GM12878 (cell line): ENCODE data around the gene TEC. TPM values are rescaled to one million over a fixed set of nuclear protein-coding genes. Genes with fewer than 3 reads are reported as not detected.

ENCODE experiments used
- ATAC-seq: fragments of 200-7000 bp; cut with Tn5 transposase; 3 replicates; pipeline ENCODE4 v1.9.1; 2020; ENCODE audit warnings: mild to moderate bottlenecking, moderate library complexity
- BruUV-seq: library from RNA; stranded (reverse); fragments of 400-500 nt; replicated peaks from 2 replicates; lab custom pipeline; 2021; lab: Mats Ljungman, UMichigan
- CTCF ChIA-PET: fragments of 300-600 bp; sonication (Branson Sonifier 250); formaldehyde crosslinking; extraction: SDS; loops from one replicate; lab custom pipeline; 2021; ENCODE audit warnings: inconsistent platforms; lab: Yijun Ruan, JAX
- POLR2A ChIA-PET: fragments of 350-600 bp; formaldehyde crosslinking; extraction: SDS; loops from one replicate; lab custom pipeline; 2021; ENCODE audit warnings: inconsistent platforms; lab: Charles Lee
- RAD21 ChIA-PET: fragments of 300-600 bp; sonication (Branson Sonifier 250); formaldehyde crosslinking; loops from one replicate; lab custom pipeline; 2023; ENCODE audit warnings: antibody characterized with exemption; ENCODE audit not compliant: unreplicated experiment; lab: Charles Lee
- SMC1A ChIA-PET: fragments of 300-600 bp; sonication (Branson Sonifier 250); formaldehyde crosslinking; loops from one replicate; lab custom pipeline; 2023; ENCODE audit not compliant: unreplicated experiment, uncharacterized antibody; lab: Charles Lee
- DNase-seq: peaks from one replicate; pipeline ENCODE4 v3.0.0-alpha.2; 2011; ENCODE audit warnings: low read depth, low spot score
- FAIRE-seq: peaks from 3 replicates; lab custom pipeline; 2011; peaks lifted over from hg19 to GRCh38; lab: Jason Lieb, UNC
- H2AFZ ChIP-seq: 2 replicates; pipeline ENCODE4 v1.6.0; 2011; ENCODE audit warnings: low read depth, low read length, control low read depth; ENCODE audit not compliant: control insufficient read depth
- H3K27ac ChIP-seq: 2 replicates; pipeline ENCODE4 v1.5.1; 2011; ENCODE audit warnings: control low read depth; ENCODE audit not compliant: control insufficient read depth, insufficient read depth
- H3K27me3 ChIP-seq, 2 experiments: replicated peaks in 1 of 2; 2 replicates each; pipeline versions ENCODE4 v1.6.0 to v1.6.1; 2011; ENCODE audit warnings: low read length in 1 of 2; ENCODE audit not compliant: control insufficient read depth in 2 of 2, insufficient read depth in 2 of 2
- H3K36me3 ChIP-seq, 2 experiments: 2 replicates each; pipeline ENCODE4 v1.5.1; 2011; ENCODE audit warnings: low read length in 1 of 2; ENCODE audit not compliant: control insufficient read depth in 2 of 2, insufficient read depth in 2 of 2
- H3K4me1 ChIP-seq: 2 replicates; pipeline ENCODE4 v1.6.1; 2011; ENCODE audit warnings: mild to moderate bottlenecking, low read length, moderate library complexity, mixed read lengths; ENCODE audit not compliant: control insufficient read depth, insufficient read depth
- H3K4me2 ChIP-seq: 2 replicates; pipeline ENCODE4 v1.6.0; 2011; ENCODE audit warnings: control low read depth; ENCODE audit not compliant: control insufficient read depth, insufficient read depth
- H3K4me3 ChIP-seq: fragments of 200-600 bp; sonication (generic); 2 replicates; pipeline ENCODE4 v1.5.1; 2016
- H3K79me2 ChIP-seq: 2 replicates; pipeline ENCODE4 v1.6.0; 2011; ENCODE audit warnings: low read length; ENCODE audit not compliant: control insufficient read depth, insufficient read depth
- H3K9ac ChIP-seq: 2 replicates; pipeline ENCODE4 v1.8.0; 2011; ENCODE audit warnings: low read length, control low read depth, mixed read lengths; ENCODE audit not compliant: control insufficient read depth, insufficient read depth
- H3K9me3 ChIP-seq: replicated peaks from 3 replicates; pipeline ENCODE4 v1.5.1; 2011; ENCODE audit warnings: mild to moderate bottlenecking, low read length; ENCODE audit not compliant: control insufficient read depth, insufficient read depth
- H4K20me1 ChIP-seq: 2 replicates; pipeline ENCODE4 v1.6.0; 2011; ENCODE audit not compliant: control insufficient read depth, insufficient read depth
- BMI1 ChIP-seq: fragments of 450-650 bp; IDR thresholded peaks from 2 replicates; pipeline ENCODE4 v1.6.1; 2016; ENCODE audit warnings: mild to moderate bottlenecking, moderate library complexity, borderline replicate concordance
- CEBPZ ChIP-seq: fragments of 150-350 bp; IDR thresholded peaks from 2 replicates; pipeline ENCODE4 v1.6.1; 2016; ENCODE audit warnings: low read depth, low read length
- HDAC2 ChIP-seq: fragments of 200-600 bp; sonication (generic); IDR thresholded peaks from 2 replicates; pipeline ENCODE4 v1.6.1; 2017
- HDAC6 ChIP-seq: fragments of 200-600 bp; sonication (generic); IDR thresholded peaks from one replicate; pipeline ENCODE4 v1.8.0; 2017; ENCODE audit warnings: antibody characterized with exemption; ENCODE audit not compliant: unreplicated experiment
- MYC ChIP-seq: IDR thresholded peaks from 2 replicates; pipeline ENCODE4 v1.6.1; 2011; ENCODE audit warnings: mild to moderate bottlenecking, low read length, moderate library complexity, inconsistent platforms; ENCODE audit not compliant: insufficient read depth, insufficient replicate concordance, insufficient read length, severe bottlenecking
- RB1 ChIP-seq: fragments of 450-650 bp; formaldehyde crosslinking; IDR thresholded peaks from 2 replicates; pipeline ENCODE4 v1.6.1; 2017; ENCODE audit warnings: mild to moderate bottlenecking, borderline replicate concordance
- RCOR1 ChIP-seq: conservative IDR thresholded peaks from 2 replicates; pipeline ENCODE4 v1.6.1; 2012; ENCODE audit warnings: low read depth, low read length, improper control_type of control experiment
- SKIL ChIP-seq: fragments of 450-650 bp; IDR thresholded peaks from 2 replicates; pipeline ENCODE4 v1.6.1; 2017; ENCODE audit warnings: mild to moderate bottlenecking, low read depth, inconsistent platforms; ENCODE audit not compliant: poor library complexity, severe bottlenecking
- SMAD1 ChIP-seq: fragments of 450-650 bp; IDR thresholded peaks from 2 replicates; pipeline ENCODE4 v1.6.1; 2018; ENCODE audit warnings: mild to moderate bottlenecking, low read depth; ENCODE audit not compliant: partially characterized antibody
- SREBF1 ChIP-seq: IDR thresholded peaks from 2 replicates; pipeline ENCODE4 v1.6.1; 2012; ENCODE audit warnings: mild to moderate bottlenecking, low read length
- SRF ChIP-seq, 2 experiments: IDR thresholded peaks; 2 replicates each; pipeline ENCODE4 v1.6.1; 2011; ENCODE audit warnings: low read depth in 2 of 2, low read length in 2 of 2, mild to moderate bottlenecking in 1 of 2, moderate library complexity in 1 of 2
- WGBS: methylation state at CpG from one replicate; pipeline ENCODE4 v1.1.6; 2016; ENCODE audit warnings: low lambda C conversion rate; ENCODE audit not compliant: insufficient replicate concordance, insufficient coverage; ENCODE audit errors: missing lambda C conversion rate; 5-methylcytosine and 5-hydroxymethylcytosine counted together
- in situ Hi-C: fragments of 300-500 bp; cut with MboI; formaldehyde crosslinking; loops from 9 replicates; pipeline ENCODE4 v1.14.3; 2018; ENCODE audit warnings: mixed read lengths
- intact Hi-C: fragments of 100-400 bp; cut with micrococcal nuclease; formaldehyde crosslinking; loops from one replicate; pipeline ENCODE4 v1.14.2; 2022; ENCODE audit not compliant: unreplicated experiment
- polyA plus RNA-seq, 11 experiments: library from polyadenylated mRNA; depleted of rRNA in 4 of 11; unstranded in 6 of 11; stranded (reverse) in 5 of 11; fragments of >200 nt; fragmentation: Nextera tagmentation in 4 of 11; fragmentation: Illumina TruSeq in 1 of 11; extraction: Ambion mirVana in 4 of 11; extraction: Trizol in 1 of 11; gene quantifications; 1 replicate in 1 of 11; 2 replicates in 10 of 11; pipeline versions ENCODE4 v1.2.1 to v1.2.3, GENCODE V29; 2011 to 2016; ENCODE audit warnings: inconsistent platforms in 2 of 11, missing spikeins in 2 of 11, low read depth in 1 of 11
- total RNA-seq, 4 experiments: library from RNA; depleted of rRNA in 3 of 4; stranded (reverse); fragments of >200 nt in 3 of 4; fragmentation: Illumina TruSeq in 1 of 4; extraction: Trizol in 1 of 4; gene quantifications; 2 replicates each; pipeline versions ENCODE4 v1.2.1 to v1.2.3, GENCODE V29; 2013 to 2021

TEC gene
- total and polyA plus RNA-seq, 10 of the 15 experiments (the other 5 are each of a cell fraction or from before 2014, with no cell fraction given), result 7.4 to 27.2 (median 17.1) TPM

- in situ Hi-C loops, result no loop called here
- BruUV-seq, result no TSS peak
- H3K36me3 ChIP-seq, result peaks cover 12 to 34% of the 10 kb centered on the region in 2 experiments
- H3K9me3 ChIP-seq, result peaks cover 6% of the 10 kb centered on the region; the same call in 2 of the 3 replicates
- no peaks in the 10 kb centered on the region for H4K20me1 ChIP-seq
- H3K79me2 ChIP-seq, result peaks cover 9% of the 10 kb centered on the region
- H3K4me1 ChIP-seq, result peaks cover 17% of the 10 kb centered on the region
- ATAC-seq (no peak), FAIRE-seq (no peak), DNase-seq (no peak)
- no peak overlapping the region for H3K4me3 ChIP-seq
- ChIA-PET SMC1A (interaction anchor here (1.0 to 2.4 kb wide), 7 partner anchors 12 to 106 kb away, joined by 3 to 8 read pairs (median 4); no protein-coding TSS in a partner anchor), CTCF (interaction anchor here (1.2 to 1.4 kb wide), 3 partner anchors 12 to 105 kb away, joined by 3 to 5 read pairs (median 4); no protein-coding TSS in a partner anchor), POLR2A (no interaction called here), RAD21 (interaction anchor here (1.0 kb wide), 1 partner anchor 97 kb away, joined by 4 read pairs; no protein-coding TSS in a partner anchor)
- TF ChIP-seq SREBF1 (no peak), HDAC2 (no peak), SKIL (no peak), CEBPZ (no peak), HDAC6 (no peak), BMI1 (no peak), SMAD1 (no peak), RCOR1 (no peak), SRF (IDR thresholded peaks at IDR 0.05; ENCODE audit: low read depth in 2 of 2, low read length in 2 of 2) (no peak), MYC (no peak), RB1 (no peak)
- WGBS, result 57% methylated on average over 1 of the region's 1 CpG
- intact Hi-C loops, result no loop called here
- H3K9ac ChIP-seq, result no peak overlapping the region
- no peaks in the 10 kb centered on the region for H3K27me3 ChIP-seq
- no peak overlapping the region for H2AFZ ChIP-seq
- H3K27ac ChIP-seq, result no peak overlapping the region
- H3K4me2 ChIP-seq, result no peak overlapping the region
These were observed 100.0 kb downstream of the TEC start for GRCh38 chr4:48169636-48170035.
